HepG2 (cell line): ENCODE results near the gene GOLGB1. TPM values are rescaled to one million over a fixed set of nuclear protein-coding genes. Genes with fewer than 3 reads are reported as not detected.

Experiments
- ATAC-seq: fragments of 200-7000 bp; cut with Tn5 transposase; 3 replicates; pipeline ENCODE4 v1.9.1; 2020; ENCODE audit warnings: mild to moderate bottlenecking, moderate library complexity
- BruUV-seq: library from RNA; stranded (reverse); fragments of 400-500 nt; replicated peaks from 2 replicates; lab custom pipeline; 2021; lab: Mats Ljungman, UMichigan
- CTCF ChIA-PET: fragments of 300-600 bp; formaldehyde crosslinking; extraction: SDS; loops from one replicate; lab custom pipeline; 2021; ENCODE audit warnings: low total read pairs, inconsistent platforms, low intra/inter-chr PET ratio; lab: Yijun Ruan, JAX
- POLR2A ChIA-PET: fragments of 350-600 bp; sonication (Branson Sonifier 250); formaldehyde crosslinking; loops from one replicate; lab custom pipeline; 2020; ENCODE audit warnings: antibody characterized with exemption, inconsistent platforms; lab: Yijun Ruan, JAX
- DNase-seq: peaks from one replicate; pipeline ENCODE4 v3.0.0-alpha.2; 2015; ENCODE audit warnings: low spot score
- FAIRE-seq: peaks from 3 replicates; lab custom pipeline; 2011; peaks lifted over from hg19 to GRCh38; lab: Jason Lieb, UNC
- H2AFZ ChIP-seq: one replicate; pipeline ENCODE4 v1.6.1; 2011; ENCODE audit warnings: low read length, inconsistent platforms
- H3K27ac ChIP-seq: fragments of 300-600 bp; 3 replicates; pipeline ENCODE4 v1.8.0; 2011; ENCODE audit warnings: mixed run types, mild to moderate bottlenecking, mixed read lengths, low read length, inconsistent platforms; ENCODE audit not compliant: insufficient read depth; ENCODE audit errors: extremely low read length
- H3K27me3 ChIP-seq, 2 experiments: fragments of 200-600 bp in 1 of 2; 2 replicates in 1 of 2; 3 replicates in 1 of 2; pipeline versions ENCODE4 v1.6.0 to v1.8.0; 2011; ENCODE audit warnings: low read length in 2 of 2, mild to moderate bottlenecking in 2 of 2, moderate library complexity in 2 of 2, inconsistent platforms in 1 of 2; ENCODE audit not compliant: insufficient read depth in 2 of 2, control insufficient read depth in 1 of 2
- H3K36me3 ChIP-seq, 2 experiments: fragments of 200-600 bp in 1 of 2; replicated peaks in 1 of 2; 2 replicates in 1 of 2; 3 replicates in 1 of 2; pipeline versions ENCODE4 v1.5.1 to v1.8.0; 2011; ENCODE audit warnings: low read length in 2 of 2, inconsistent platforms in 1 of 2; ENCODE audit not compliant: insufficient read depth in 2 of 2, control insufficient read depth in 1 of 2
- H3K4me1 ChIP-seq: 2 replicates; pipeline ENCODE4 v1.5.1; 2012; ENCODE audit warnings: low read length, inconsistent platforms; ENCODE audit not compliant: insufficient read depth
- H3K4me2 ChIP-seq: 2 replicates; pipeline ENCODE4 v1.6.0; 2011; ENCODE audit warnings: low read depth, low read length, inconsistent platforms
- H3K4me3 ChIP-seq, 3 experiments: fragments of 200-600 bp in 1 of 3; sonication (generic), shearing (Covaris generic) in 1 of 3; replicated peaks in 1 of 3; 2 replicates each; pipeline ENCODE4 v1.5.1; 2011 to 2016; ENCODE audit warnings: low read length in 3 of 3, inconsistent platforms in 2 of 3, low read depth in 2 of 3, mild to moderate bottlenecking in 2 of 3, control low read depth in 1 of 3, mixed read lengths in 1 of 3; ENCODE audit not compliant: insufficient read depth in 1 of 3
- H3K79me2 ChIP-seq: one replicate; pipeline ENCODE4 v1.6.1; 2011; ENCODE audit warnings: low read length, inconsistent platforms; ENCODE audit not compliant: insufficient read depth
- H3K9ac ChIP-seq: 2 replicates; pipeline ENCODE4 v1.6.0; 2011; ENCODE audit warnings: mild to moderate bottlenecking, low read depth, low read length, inconsistent platforms; ENCODE audit not compliant: insufficient read depth
- H3K9me3 ChIP-seq: 2 replicates; pipeline ENCODE4 v1.5.1; 2012; ENCODE audit warnings: mild to moderate bottlenecking, low read length
- H4K20me1 ChIP-seq: 2 replicates; pipeline ENCODE4 v1.6.0; 2011; ENCODE audit warnings: inconsistent platforms, mild to moderate bottlenecking, low read length, moderate library complexity; ENCODE audit not compliant: insufficient read depth
- BRF2 ChIP-seq: sonication (generic); formaldehyde crosslinking; IDR thresholded peaks from 2 replicates; pipeline ENCODE4 v1.8.1; 2022; ENCODE audit warnings: mild to moderate bottlenecking, missing genetic modification reagents
- CENPX ChIP-seq: sonication (generic); formaldehyde crosslinking; IDR thresholded peaks from 2 replicates; pipeline ENCODE4 v1.9.0; 2021; ENCODE audit warnings: mild to moderate bottlenecking, missing genetic modification reagents, moderate library complexity
- DRAP1 ChIP-seq: IDR thresholded peaks from 2 replicates; pipeline ENCODE4 v1.6.1; 2016; ENCODE audit warnings: missing genetic modification reagents, missing compliant biosample characterization
- SALL1 ChIP-seq: sonication (generic); formaldehyde crosslinking; IDR thresholded peaks from 2 replicates; pipeline ENCODE4 v1.8.0; 2022; ENCODE audit warnings: mild to moderate bottlenecking, missing genetic modification reagents
- ZNF362 ChIP-seq: sonication (generic); formaldehyde crosslinking; IDR thresholded peaks from 2 replicates; pipeline ENCODE4 v1.4.0; 2020; ENCODE audit warnings: missing genetic modification reagents, mild to moderate bottlenecking, borderline replicate concordance
- ZNF589 ChIP-seq: sonication (generic); formaldehyde crosslinking; conservative IDR thresholded peaks from 2 replicates; pipeline ENCODE4 v1.8.0; 2022; ENCODE audit warnings: mild to moderate bottlenecking, moderate library complexity, missing genetic modification reagents
- ZNF615 ChIP-seq: sonication (generic); formaldehyde crosslinking; IDR thresholded peaks from 2 replicates; pipeline ENCODE4 v1.5.0; 2020; ENCODE audit warnings: mild to moderate bottlenecking, missing genetic modification reagents, borderline replicate concordance
- ZNF790 ChIP-seq: sonication (generic); formaldehyde crosslinking; IDR thresholded peaks from 2 replicates; pipeline ENCODE4 v1.8.0; 2022; ENCODE audit warnings: missing genetic modification reagents, mild to moderate bottlenecking, borderline replicate concordance
- ZNF800 ChIP-seq: sonication (generic); formaldehyde crosslinking; IDR thresholded peaks from 2 replicates; pipeline ENCODE4 v1.4.0; 2020; ENCODE audit warnings: missing genetic modification reagents
- ZSCAN12 ChIP-seq: sonication (generic); formaldehyde crosslinking; IDR thresholded peaks from 2 replicates; pipeline ENCODE4 v1.9.0; 2021; ENCODE audit warnings: mild to moderate bottlenecking, missing genetic modification reagents
- WGBS: methylation state at CpG from one replicate; pipeline ENCODE4 v1.1.6; 2017; ENCODE audit warnings: low lambda C conversion rate; 5-methylcytosine and 5-hydroxymethylcytosine counted together
- in situ Hi-C: cut with HindIII; loops from 2 replicates; pipeline ENCODE4 v1.10.0; 2017; ENCODE audit warnings: low pct_unique_long_range_greater_than_20kb; ENCODE audit not compliant: extremely low pct_ligation_motif_present
- intact Hi-C: fragments of 100-400 bp; cut with micrococcal nuclease; formaldehyde crosslinking; loops from one replicate; pipeline ENCODE4 v1.10.0; 2022; ENCODE audit not compliant: unreplicated experiment
- polyA plus RNA-seq, 8 experiments: library from polyadenylated mRNA; depleted of rRNA in 3 of 8; stranded (reverse) in 7 of 8; unstranded in 1 of 8; fragments of >200 nt; fragmentation: Illumina TruSeq in 4 of 8; extraction: Trizol in 4 of 8; gene quantifications; 2 replicates each; pipeline versions ENCODE4 v1.2.1 to v1.2.3, GENCODE V29; 2011 to 2016; ENCODE audit warnings: low read depth in 4 of 8, missing spikeins in 1 of 8, mixed read lengths in 1 of 8; ENCODE audit not compliant: insufficient read depth in 1 of 8
- total RNA-seq, 5 experiments: library from RNA; depleted of rRNA; stranded (reverse); fragments of >200 nt; fragmentation: Illumina TruSeq; extraction: Trizol; gene quantifications; 2 replicates each; pipeline ENCODE4 v1.2.3, GENCODE V29; 2016; ENCODE audit warnings: low read depth in 1 of 5
- TF ChIP-seq, protein P1 (sequence below): sonication (generic); formaldehyde crosslinking; IDR thresholded peaks from 2 replicates; pipeline ENCODE4 v1.8.0; 2022; ENCODE audit warnings: missing genetic modification reagents, mild to moderate bottlenecking, moderate library complexity, borderline replicate concordance

The GOLGB1 gene
- total and polyA plus RNA-seq, 2 of the 13 experiments (the other 11 are each of a cell fraction or from before 2014, with no cell fraction given): 13.1 to 39.5 TPM

GRCh38 chr3:121705541-121705940, 44.0 kb downstream of the GOLGB1 start:
- Histone ChIP-seq H2AFZ (no peak overlapping the region), H3K27me3 (no peaks in the 10 kb centered on the region), H4K20me1 (no peaks in the 10 kb centered on the region), H3K4me3 (no peak overlapping the region), H3K4me1 (no peaks in the 10 kb centered on the region), H3K27ac (no peak overlapping the region), H3K9me3 (no peaks in the 10 kb centered on the region), H3K36me3 (peaks cover 6 to 48% of the 10 kb centered on the region in 2 experiments; a peak in 4 of 5 replicates), H3K79me2 (no peaks in the 10 kb centered on the region), H3K9ac (no peak overlapping the region), H3K4me2 (no peak overlapping the region)
- no TSS peak for BruUV-seq
- no peak for TF ChIP-seq ZSCAN12 (CRISPR knock-in tag)
- ATAC-seq (no peak), FAIRE-seq (no peak), DNase-seq (no peak)
- CTCF ChIA-PET: no interaction called here
- POLR2A ChIA-PET: no interaction called here
- in situ Hi-C loops: no loop called here
- 100% methylated on average over 5 of the region's 5 CpGs for WGBS
- intact Hi-C loops: no loop called here

GRCh38 chr3:121703973-121704372, 45.6 kb downstream of the GOLGB1 start:
- no peak overlapping the region for H3K27ac ChIP-seq
- no peaks in the 10 kb centered on the region for H3K4me1 ChIP-seq
- CTCF ChIA-PET: no interaction called here
- intact Hi-C loops: no loop called here
- H3K9me3 ChIP-seq: no peaks in the 10 kb centered on the region
- H3K9ac ChIP-seq: no peak overlapping the region
- no peak overlapping the region for H3K4me2 ChIP-seq
- H4K20me1 ChIP-seq: no peaks in the 10 kb centered on the region
- in situ Hi-C loops: no loop called here
- no peak for DNase-seq
- BruUV-seq: no TSS peak
- no peaks in the 10 kb centered on the region for H3K27me3 ChIP-seq
- H3K36me3 ChIP-seq: peaks cover 6 to 49% of the 10 kb centered on the region in 2 experiments; a peak in 4 of 5 replicates
- no peaks in the 10 kb centered on the region for H3K79me2 ChIP-seq
- no peak overlapping the region for H3K4me3 ChIP-seq
- 97% methylated on average over 5 of the region's 5 CpGs for WGBS
- H2AFZ ChIP-seq: no peak overlapping the region
- no peak for FAIRE-seq
- no peak for ATAC-seq
- POLR2A ChIA-PET: no interaction called here
- TF ChIP-seq CENPX (CRISPR knock-in tag) (no peak), BRF2 (no peak), ZNF589 (no peak), ZNF800 (CRISPR knock-in tag) (no peak), ZNF362 (no peak), ZNF615 (CRISPR knock-in tag) (no peak), ZNF790 (no peak), SALL1 (CRISPR knock-in tag) (no peak), DRAP1 (CRISPR knock-in tag) (no peak)
- TF ChIP-seq, protein P1, sequence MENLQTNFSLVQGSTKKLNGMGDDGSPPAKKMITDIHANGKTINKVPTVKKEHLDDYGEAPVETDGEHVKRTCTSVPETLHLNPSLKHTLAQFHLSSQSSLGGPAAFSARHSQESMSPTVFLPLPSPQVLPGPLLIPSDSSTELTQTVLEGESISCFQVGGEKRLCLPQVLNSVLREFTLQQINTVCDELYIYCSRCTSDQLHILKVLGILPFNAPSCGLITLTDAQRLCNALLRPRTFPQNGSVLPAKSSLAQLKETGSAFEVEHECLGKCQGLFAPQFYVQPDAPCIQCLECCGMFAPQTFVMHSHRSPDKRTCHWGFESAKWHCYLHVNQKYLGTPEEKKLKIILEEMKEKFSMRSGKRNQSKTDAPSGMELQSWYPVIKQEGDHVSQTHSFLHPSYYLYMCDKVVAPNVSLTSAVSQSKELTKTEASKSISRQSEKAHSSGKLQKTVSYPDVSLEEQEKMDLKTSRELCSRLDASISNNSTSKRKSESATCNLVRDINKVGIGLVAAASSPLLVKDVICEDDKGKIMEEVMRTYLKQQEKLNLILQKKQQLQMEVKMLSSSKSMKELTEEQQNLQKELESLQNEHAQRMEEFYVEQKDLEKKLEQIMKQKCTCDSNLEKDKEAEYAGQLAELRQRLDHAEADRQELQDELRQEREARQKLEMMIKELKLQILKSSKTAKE: no peak
